Central memory CD4-positive, alpha-beta T cell (primary cell): ENCODE data around the gene BLID.

Experiments used
- DNase-seq: peaks from one replicate; pipeline ENCODE4 v3.0.0; 2022

Gene BLID

GRCh38 chr11:122138744-122139594 is 23.0 kb upstream of the BLID start:
- DNase-seq, result no peak

- DNase-seq, result no peak
Measured at GRCh38 chr11:122137078-122137793, 21.2 kb upstream of the BLID start.

GRCh38 chr11:122131126-122131525 is 15.1 kb upstream of the BLID start:
- DNase-seq, result no peak

- no peak for DNase-seq
Measured at GRCh38 chr11:122128146-122128545, 12.1 kb upstream of the BLID start.

GRCh38 chr11:122127020-122127419 is 11.0 kb upstream of the BLID start:
- DNase-seq, result no peak

- DNase-seq, result no peak
Measured at GRCh38 chr11:122126024-122126688, 10.1 kb upstream of the BLID start.

- DNase-seq, result no peak
Measured at GRCh38 chr11:122123263-122123929, 7.4 kb upstream of the BLID start.

- DNase-seq, result no peak
Measured at GRCh38 chr11:122122179-122122578, 6.2 kb upstream of the BLID start.

GRCh38 chr11:122120096-122120495 is 4.1 kb upstream of the BLID start:
- DNase-seq, result no peak

GRCh38 chr11:122116591-122116990 is 576 bp upstream of the BLID start:
- DNase-seq, result no peak

- no peak for DNase-seq
Measured at GRCh38 chr11:122114976-122115375, 1.0 kb downstream of the BLID start.

GRCh38 chr11:122113836-122114825 is 1.9 kb downstream of the BLID start:
- DNase-seq, result no peak

GRCh38 chr11:122112470-122113365 is 3.3 kb downstream of the BLID start:
- no peak for DNase-seq

GRCh38 chr11:122109932-122110331 is 6.1 kb downstream of the BLID start:
- DNase-seq, result no peak

- no peak for DNase-seq
Measured at GRCh38 chr11:122108828-122109227, 7.2 kb downstream of the BLID start.

- DNase-seq, result no peak
Measured at GRCh38 chr11:122108192-122108799, 7.7 kb downstream of the BLID start.

- no peak for DNase-seq
Measured at GRCh38 chr11:122107566-122107965, 8.4 kb downstream of the BLID start.

GRCh38 chr11:122107045-122107444 is 9.0 kb downstream of the BLID start:
- DNase-seq, result no peak

- no peak for DNase-seq
Measured at GRCh38 chr11:122105044-122105758, 10.8 kb downstream of the BLID start.

GRCh38 chr11:122104341-122104740 is 11.7 kb downstream of the BLID start:
- no peak for DNase-seq
